ENCODE data around the gene L3MBTL4.

L3MBTL4 gene

DNA sequence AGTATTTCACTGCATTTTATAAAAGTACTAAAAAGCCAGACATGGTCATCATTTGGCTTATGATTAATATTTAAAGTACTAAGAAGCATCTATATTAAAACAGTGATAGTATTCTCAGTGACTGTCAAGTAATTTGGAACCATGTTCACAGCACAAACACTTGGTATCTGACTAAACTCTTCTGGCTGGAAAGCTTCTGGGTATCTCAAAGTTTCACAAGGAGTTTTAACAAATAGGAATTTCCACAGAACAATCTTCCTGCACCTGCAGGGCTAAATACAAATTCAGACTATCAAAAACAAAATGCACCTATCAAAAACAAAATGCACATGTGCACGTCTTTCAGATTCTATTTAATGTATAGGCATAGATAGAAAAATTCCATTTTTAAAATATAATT, 158.8 kb downstream of the L3MBTL4 start:
- Histone ChIP-seq H3K4me3 (ENCODE audit: low read depth, low read length) (no peak overlapping the region), H3K4me1 (no peaks in the 10 kb centered on the region), H3K27me3 (no peaks in the 10 kb centered on the region), H3K36me3 (no peaks in the 10 kb centered on the region), H3K9me3 (no peaks in the 10 kb centered on the region)
- TF ChIP-seq CTCF (IDR thresholded peaks at IDR 0.05; ENCODE audit: low read depth, low read length), result no peak
- DNase-seq, result no peak

DNA sequence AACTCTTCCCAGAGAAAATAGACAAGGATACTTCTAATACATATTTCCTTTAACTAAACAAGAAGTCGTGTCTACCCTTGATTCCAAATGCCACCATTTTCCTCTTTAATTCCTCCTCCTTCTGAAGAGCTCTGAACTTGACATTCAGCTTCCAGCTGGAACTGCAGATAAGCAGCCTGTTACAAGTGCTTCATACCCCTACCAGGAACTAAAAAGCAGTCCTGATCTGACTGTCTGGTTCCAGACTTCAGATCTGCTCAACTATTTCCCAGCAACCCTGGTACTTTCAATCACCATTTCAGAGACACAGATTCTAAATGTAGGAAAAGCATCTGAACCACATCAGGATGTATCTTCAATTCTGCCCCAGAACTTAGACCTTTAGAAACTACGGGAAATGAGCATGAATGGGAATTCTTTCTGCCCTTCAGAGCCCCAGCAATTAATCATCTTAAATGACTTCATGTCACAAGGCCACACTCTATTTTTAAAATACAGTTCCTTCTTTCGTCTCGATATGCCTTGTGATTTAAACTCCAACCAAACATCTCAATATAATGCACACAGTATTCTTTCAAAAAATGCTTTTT, 159.5 kb downstream of the L3MBTL4 start:
- DNase-seq, result no peak
- Histone ChIP-seq H3K9me3 (no peaks in the 10 kb centered on the region), H3K4me3 (ENCODE audit: low read depth, low read length) (no peak overlapping the region), H3K4me1 (no peaks in the 10 kb centered on the region), H3K36me3 (no peaks in the 10 kb centered on the region), H3K27me3 (no peaks in the 10 kb centered on the region)
- TF ChIP-seq CTCF (IDR thresholded peaks at IDR 0.05; ENCODE audit: low read depth, low read length), result no peak

- Histone ChIP-seq H3K27me3 (no peaks in the 10 kb centered on the region), H3K4me3 (ENCODE audit: low read depth, low read length) (no peak overlapping the region), H3K4me1 (no peaks in the 10 kb centered on the region), H3K36me3 (no peaks in the 10 kb centered on the region), H3K9me3 (no peaks in the 10 kb centered on the region)
- TF ChIP-seq CTCF (IDR thresholded peaks at IDR 0.05; ENCODE audit: low read depth, low read length), result no peak
- DNase-seq, result no peak
These were observed 160.3 kb downstream of the L3MBTL4 start for GRCh38 chr18:6254456-6254855.

DNA sequence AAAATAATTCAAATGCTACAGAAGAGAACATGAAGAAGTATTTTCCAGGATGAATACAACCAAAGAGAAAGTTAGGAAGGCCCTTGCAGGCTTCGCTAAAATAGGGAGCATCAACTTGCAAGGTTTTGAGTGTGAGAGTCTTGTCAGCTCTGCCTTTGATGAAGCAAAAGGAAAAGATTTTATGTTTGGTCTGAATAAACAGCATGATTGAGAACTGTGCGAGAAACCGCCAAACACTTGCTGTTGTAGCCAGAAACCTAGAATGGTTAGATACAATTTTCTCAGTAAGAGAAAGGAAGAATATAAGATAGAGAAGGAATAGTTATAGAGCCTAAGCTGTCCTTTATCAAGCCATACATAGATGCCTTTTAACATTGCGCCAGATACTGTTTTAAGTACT, 163.6 kb downstream of the L3MBTL4 start:
- no peaks in the 10 kb centered on the region for H3K36me3 ChIP-seq
- no peak for TF ChIP-seq CTCF (IDR thresholded peaks at IDR 0.05; ENCODE audit: low read depth, low read length)
- H3K9me3 ChIP-seq, result no peaks in the 10 kb centered on the region
- no peaks in the 10 kb centered on the region for H3K27me3 ChIP-seq
- no peak for DNase-seq
- no peaks in the 10 kb centered on the region for H3K4me1 ChIP-seq
- H3K4me3 ChIP-seq (ENCODE audit: low read depth, low read length), result no peak overlapping the region

- Histone ChIP-seq H3K4me1 (no peaks in the 10 kb centered on the region), H3K36me3 (no peaks in the 10 kb centered on the region), H3K27me3 (no peaks in the 10 kb centered on the region), H3K4me3 (ENCODE audit: low read depth, low read length) (no peak overlapping the region), H3K9me3 (no peaks in the 10 kb centered on the region)
- DNase-seq, result no peak
- no peak for TF ChIP-seq CTCF (IDR thresholded peaks at IDR 0.05; ENCODE audit: low read depth, low read length)
These were observed 164.9 kb downstream of the L3MBTL4 start for GRCh38 chr18:6249788-6250187.

DNA sequence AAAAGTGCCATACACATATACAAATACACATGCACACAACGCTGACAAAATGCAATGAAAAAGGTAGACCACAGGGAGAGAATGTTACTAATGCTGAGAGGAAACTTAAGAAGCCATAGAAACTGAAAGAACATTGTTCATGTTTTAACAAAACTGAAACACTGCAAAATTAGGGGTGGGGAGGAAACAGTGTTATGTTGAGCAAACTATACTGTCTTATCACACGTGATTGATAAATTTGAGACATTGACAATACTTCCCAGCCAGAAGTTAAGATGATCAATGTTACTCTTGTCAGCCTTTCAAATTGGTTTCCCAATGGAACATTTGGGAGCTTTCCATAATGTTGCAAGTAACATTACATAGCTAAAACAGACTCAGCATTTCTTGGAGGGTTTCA, 165.5 kb downstream of the L3MBTL4 start:
- no peaks in the 10 kb centered on the region for H3K27me3 ChIP-seq
- DNase-seq, result no peak
- H3K9me3 ChIP-seq, result no peaks in the 10 kb centered on the region
- H3K4me3 ChIP-seq (ENCODE audit: low read depth, low read length), result no peak overlapping the region
- no peaks in the 10 kb centered on the region for H3K36me3 ChIP-seq
- TF ChIP-seq CTCF (IDR thresholded peaks at IDR 0.05; ENCODE audit: low read depth, low read length), result no peak
- H3K4me1 ChIP-seq, result no peaks in the 10 kb centered on the region
